IMR-90 (cell line): ENCODE results near the gene PRXL2C. TPM values are rescaled to one million over a fixed set of nuclear protein-coding genes. Genes with fewer than 3 reads are reported as not detected.

Experiments used
- ATAC-seq: fragments of 200-7000 bp; cut with Tn5 transposase; 2 replicates; pipeline ENCODE4 v1.9.1; 2020; ENCODE audit warnings: low read depth, mild to moderate bottlenecking, moderate library complexity
- BruUV-seq: library from RNA; stranded (reverse); fragments of 400-500 nt; replicated peaks from 2 replicates; lab custom pipeline; 2021; lab: Mats Ljungman, UMichigan
- CTCF ChIA-PET: fragments of 300-600 bp; formaldehyde crosslinking; extraction: SDS; loops from one replicate; lab custom pipeline; 2021; ENCODE audit warnings: antibody characterized with exemption; lab: Yijun Ruan, JAX
- POLR2A ChIA-PET: fragments of 300-600 bp; sonication (Branson Sonifier 250); formaldehyde crosslinking; loops from one replicate; lab custom pipeline; 2022; ENCODE audit warnings: antibody characterized with exemption; ENCODE audit not compliant: unreplicated experiment; lab: Charles Lee
- DNase-seq: peaks from one replicate; pipeline ENCODE4 v3.0.0; 2013
- H2AFZ ChIP-seq: replicated peaks from 2 replicates; pipeline ENCODE3; 2013; ENCODE audit warnings: low read length, mild to moderate bottlenecking; ENCODE audit not compliant: poor library complexity
- H2AK5ac ChIP-seq: 2 replicates; pipeline ENCODE4 v1.6.1; 2013; ENCODE audit warnings: low read depth, low read length, inconsistent platforms
- H2AK9ac ChIP-seq: replicated peaks from 2 replicates; pipeline ENCODE3; 2013; ENCODE audit warnings: mild to moderate bottlenecking, low read depth, low read length, moderate library complexity; ENCODE audit not compliant: poor library complexity
- H2BK120ac ChIP-seq: 2 replicates; pipeline ENCODE4 v1.6.1; 2013; ENCODE audit warnings: low read depth, low read length, inconsistent platforms
- H2BK15ac ChIP-seq: 3 replicates; pipeline ENCODE4 v1.6.1; 2013; ENCODE audit warnings: low read depth, low read length, inconsistent platforms
- H2BK20ac ChIP-seq: 2 replicates; pipeline ENCODE4 v1.6.1; 2013; ENCODE audit warnings: low read depth, mild to moderate bottlenecking, inconsistent platforms, low read length, moderate library complexity
- H2BK5ac ChIP-seq: 2 replicates; pipeline ENCODE4 v1.6.1; 2013; ENCODE audit warnings: mild to moderate bottlenecking, low read depth, low read length, inconsistent platforms; ENCODE audit not compliant: poor library complexity, severe bottlenecking
- H3K14ac ChIP-seq: replicated peaks from 2 replicates; pipeline ENCODE4 v1.6.1; 2013; ENCODE audit warnings: low read depth, low read length, inconsistent platforms
- H3K18ac ChIP-seq: 2 replicates; pipeline ENCODE4 v1.6.1; 2013; ENCODE audit warnings: low read depth, low read length, control low read depth
- H3K23ac ChIP-seq: 2 replicates; pipeline ENCODE4 v1.6.1; 2013; ENCODE audit warnings: low read depth, low read length, inconsistent platforms
- H3K27ac ChIP-seq: 2 replicates; pipeline ENCODE4 v1.5.1; 2013; ENCODE audit warnings: mild to moderate bottlenecking, control low read depth, low read length; ENCODE audit not compliant: insufficient read depth
- H3K27me3 ChIP-seq: 2 replicates; pipeline ENCODE4 v1.6.1; 2013; ENCODE audit warnings: low read length; ENCODE audit not compliant: control insufficient read depth, insufficient read depth
- H3K36me3 ChIP-seq: 2 replicates; pipeline ENCODE4 v1.6.1; 2013; ENCODE audit warnings: low read length, mixed read lengths; ENCODE audit not compliant: control insufficient read depth, insufficient read depth
- H3K4ac ChIP-seq: 2 replicates; pipeline ENCODE4 v1.6.1; 2013; ENCODE audit warnings: low read depth, low read length, inconsistent platforms
- H3K4me1 ChIP-seq: 2 replicates; pipeline ENCODE4 v1.6.1; 2013; ENCODE audit warnings: low read length, mixed read lengths; ENCODE audit not compliant: control insufficient read depth, insufficient read depth
- H3K4me2 ChIP-seq: 2 replicates; pipeline ENCODE4 v1.6.1; 2013; ENCODE audit warnings: low read depth, mild to moderate bottlenecking, control low read depth, low read length, moderate library complexity
- H3K4me3 ChIP-seq: 2 replicates; pipeline ENCODE4 v1.5.1; 2013; ENCODE audit warnings: low read depth, mild to moderate bottlenecking, control low read depth, low read length, moderate library complexity; ENCODE audit not compliant: insufficient read depth
- H3K56ac ChIP-seq: 2 replicates; pipeline ENCODE4 v1.6.1; 2013; ENCODE audit warnings: low read length, inconsistent platforms; ENCODE audit not compliant: insufficient read depth; ENCODE audit errors: extremely low read depth
- H3K79me1 ChIP-seq, 2 experiments: 2 replicates each; pipeline ENCODE4 v1.6.1; 2013; ENCODE audit warnings: low read length in 2 of 2, inconsistent platforms in 1 of 2, low read depth in 1 of 2
- H3K9ac ChIP-seq: 2 replicates; pipeline ENCODE4 v1.6.1; 2013; ENCODE audit warnings: low read depth, low read length, control low read depth
- H3K9me1 ChIP-seq: 2 replicates; pipeline ENCODE4 v1.6.1; 2013; ENCODE audit warnings: low read length, inconsistent platforms; ENCODE audit not compliant: insufficient read depth
- H3K9me3 ChIP-seq: 2 replicates; pipeline ENCODE4 v1.6.1; 2013; ENCODE audit warnings: low read length; ENCODE audit not compliant: control insufficient read depth, insufficient read depth
- H4K20me1 ChIP-seq: 2 replicates; pipeline ENCODE4 v1.6.1; 2013; ENCODE audit warnings: low read length, inconsistent platforms; ENCODE audit not compliant: insufficient read depth
- H4K5ac ChIP-seq: 2 replicates; pipeline ENCODE4 v1.6.1; 2013; ENCODE audit warnings: mild to moderate bottlenecking, low read depth, low read length, control low read depth
- H4K8ac ChIP-seq, 2 experiments: 2 replicates each; pipeline ENCODE4 v1.6.1; 2013; ENCODE audit warnings: low read depth in 2 of 2, low read length in 2 of 2, control low read depth in 1 of 2, inconsistent platforms in 1 of 2
- H4K91ac ChIP-seq: 2 replicates; pipeline ENCODE4 v1.6.1; 2013; ENCODE audit warnings: low read depth, low read length, inconsistent platforms; ENCODE audit not compliant: insufficient read depth
- BHLHE40 ChIP-seq: fragments of 150-350 bp; IDR thresholded peaks from 2 replicates; pipeline ENCODE4 v1.6.1; 2016; ENCODE audit warnings: mild to moderate bottlenecking, low read depth, low read length
- CEBPB ChIP-seq: IDR thresholded peaks from 2 replicates; pipeline ENCODE4 v1.6.1; 2012; ENCODE audit warnings: low read depth, low read length, improper control_type of control experiment
- ELK1 ChIP-seq: fragments of 150-350 bp; IDR thresholded peaks from 2 replicates; pipeline ENCODE4 v1.6.1; 2016; ENCODE audit warnings: low read depth, mild to moderate bottlenecking, low read length, moderate library complexity, borderline replicate concordance
- FOS ChIP-seq: fragments of 150-350 bp; IDR thresholded peaks from 2 replicates; pipeline ENCODE4 v1.6.1; 2016; ENCODE audit warnings: low read depth, low read length
- MAFK ChIP-seq: IDR thresholded peaks from 2 replicates; pipeline ENCODE4 v1.6.1; 2012; ENCODE audit warnings: low read depth, low read length, improper control_type of control experiment
- MAZ ChIP-seq: IDR thresholded peaks from 2 replicates; pipeline ENCODE4 v1.6.1; 2012; ENCODE audit warnings: low read depth, mild to moderate bottlenecking, low read length, improper control_type of control experiment, moderate library complexity, borderline replicate concordance
- MXI1 ChIP-seq: IDR thresholded peaks from 2 replicates; pipeline ENCODE4 v1.6.1; 2012; ENCODE audit warnings: low read depth, mild to moderate bottlenecking, low read length, moderate library complexity, borderline replicate concordance
- NFE2L2 ChIP-seq: fragments of 150-350 bp; IDR thresholded peaks from 2 replicates; pipeline ENCODE4 v1.6.1; 2016; ENCODE audit warnings: low read depth, mild to moderate bottlenecking, low read length
- POLR2A ChIP-seq: IDR thresholded peaks from 2 replicates; pipeline ENCODE4 v1.6.1; 2012; ENCODE audit warnings: mild to moderate bottlenecking, low read depth, low read length
- RAD21 ChIP-seq: IDR thresholded peaks from 2 replicates; pipeline ENCODE4 v1.6.1; 2012; ENCODE audit warnings: low read length, improper control_type of control experiment
- RCOR1 ChIP-seq: IDR thresholded peaks from 2 replicates; pipeline ENCODE4 v1.6.1; 2012; ENCODE audit warnings: mild to moderate bottlenecking, low read length, improper control_type of control experiment; ENCODE audit not compliant: insufficient replicate concordance
- RFX5 ChIP-seq: IDR thresholded peaks from 2 replicates; pipeline ENCODE4 v1.8.0; 2012; ENCODE audit warnings: low read depth, mild to moderate bottlenecking, low read length, moderate library complexity
- SMC3 ChIP-seq: fragments of 150-350 bp; IDR thresholded peaks from 2 replicates; pipeline ENCODE4 v1.6.1; 2016; ENCODE audit warnings: low read depth, mild to moderate bottlenecking, antibody characterized with exemption, low read length, moderate library complexity
- WGBS, 2 experiments: methylation state at CpG; one replicate each; pipeline versions ENCODE4 v1.1.5 to v1.1.7; 2013; ENCODE audit warnings: missing lambda C conversion rate in 2 of 2; ENCODE audit not compliant: insufficient read length in 1 of 2; ENCODE audit errors: extremely low coverage in 2 of 2; 5-methylcytosine and 5-hydroxymethylcytosine counted together
- dilution Hi-C: fragments of 300-500 bp; cut with HindIII; formaldehyde crosslinking; loops from one replicate; pipeline ENCODE4 v1.14.3; 2018; ENCODE audit warnings: low sequenced_read_pairs; ENCODE audit not compliant: unreplicated experiment
- in situ Hi-C: fragments of 300-500 bp; cut with MboI; formaldehyde crosslinking; loops from 3 replicates; pipeline ENCODE4 v1.14.3; 2019; ENCODE audit warnings: low sequenced_read_pairs, inconsistent platforms, mixed read lengths
- intact Hi-C: fragments of 100-400 bp; cut with micrococcal nuclease; formaldehyde crosslinking; loops from 2 replicates; pipeline ENCODE4 v1.10.0; 2022
- polyA plus RNA-seq, 3 experiments: library from polyadenylated mRNA; depleted of rRNA; stranded (reverse); fragments of >200 nt; gene quantifications; 2 replicates each; pipeline ENCODE4 v1.2.3, GENCODE V29; 2012; ENCODE audit warnings: low replicate concordance in 1 of 3
- total RNA-seq: library from RNA; depleted of rRNA; stranded (reverse); fragments of >200 nt; gene quantifications from 2 replicates; pipeline ENCODE4 v1.2.3, GENCODE V29; 2012
- TF ChIP-seq, protein P1 (sequence below): fragments of 150-350 bp; IDR thresholded peaks from 2 replicates; pipeline ENCODE4 v1.6.1; 2017; ENCODE audit warnings: mild to moderate bottlenecking, antibody characterized with exemption, low read length, low read depth
- TF ChIP-seq, protein P2 (sequence below): conservative IDR thresholded peaks from 2 replicates; pipeline ENCODE4 v1.5.1; 2012; ENCODE audit warnings: mild to moderate bottlenecking, low read depth, low read length, improper control_type of control experiment

The PRXL2C gene
- total and polyA plus RNA-seq, 2 of the 4 experiments (the other 2 are of a cell fraction) = 2.7 to 9.0 TPM

- Histone ChIP-seq H3K23ac (no peak overlapping the region), H3K9ac (no peak overlapping the region), H2BK5ac (peak overlapping the region; percentile 15), H4K20me1 (no peaks in the 10 kb centered on the region), H3K27ac (no peak overlapping the region), H3K4me3 (no peak overlapping the region), H3K27me3 (no peaks in the 10 kb centered on the region), H3K18ac (no peak overlapping the region), H3K14ac (no peak overlapping the region), H3K9me1 (peaks cover 2% of the 10 kb centered on the region; the same call in 1 of the 2 replicates), H3K56ac (no peak overlapping the region), H3K79me1 (no peaks in the 10 kb centered on the region), H3K4me2 (no peak overlapping the region), H3K9me3 (no peaks in the 10 kb centered on the region), H2AK5ac (peak overlapping the region; percentile 28; the same call in 1 of the 2 replicates), H2AFZ (no peak overlapping the region), H3K36me3 (peaks cover 4% of the 10 kb centered on the region; the same call in 1 of the 2 replicates), H4K91ac (peak overlapping the region; percentile 62; the same call in 1 of the 2 replicates), H2BK15ac (0 out of 3 replicates have a peak overlapping the region, but pooled peaks have one; percentile 87), H4K5ac (peak overlapping the region; percentile 40; the same call in 1 of the 2 replicates), H2BK120ac (no peak overlapping the region), H3K4ac (no peak overlapping the region; the same call in 1 of the 2 replicates), H4K8ac (no peak overlapping the region), H2AK9ac (no peak overlapping the region), H2BK20ac (no peak overlapping the region), H3K4me1 (no peaks in the 10 kb centered on the region)
- BruUV-seq = no TSS peak
- ATAC-seq (no peak; the same call in 1 of the 2 replicates), DNase-seq (no peak)
- in situ Hi-C loops = no loop called here
- WGBS, 2 experiments = 88% methylated on average over 10 of the region's 19 CpGs; no CpG with 5 or more reads in 1 of the 2 experiments
- dilution Hi-C loops = no loop called here
- CTCF ChIA-PET = no interaction called here
- intact Hi-C loops = no loop called here
- POLR2A ChIA-PET = no interaction called here
- TF ChIP-seq POLR2A (no peak), SMC3 (no peak), RFX5 (no peak), ELK1 (no peak), MXI1 (no peak), MAFK (no peak), NFE2L2 (no peak), RCOR1 (no peak), BHLHE40 (no peak), MAZ (no peak), RAD21 (no peak), CEBPB (no peak), FOS (no peak)
- TF ChIP-seq, protein P1, sequence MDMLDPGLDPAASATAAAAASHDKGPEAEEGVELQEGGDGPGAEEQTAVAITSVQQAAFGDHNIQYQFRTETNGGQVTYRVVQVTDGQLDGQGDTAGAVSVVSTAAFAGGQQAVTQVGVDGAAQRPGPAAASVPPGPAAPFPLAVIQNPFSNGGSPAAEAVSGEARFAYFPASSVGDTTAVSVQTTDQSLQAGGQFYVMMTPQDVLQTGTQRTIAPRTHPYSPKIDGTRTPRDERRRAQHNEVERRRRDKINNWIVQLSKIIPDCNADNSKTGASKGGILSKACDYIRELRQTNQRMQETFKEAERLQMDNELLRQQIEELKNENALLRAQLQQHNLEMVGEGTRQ = no peak
- TF ChIP-seq, protein P2, sequence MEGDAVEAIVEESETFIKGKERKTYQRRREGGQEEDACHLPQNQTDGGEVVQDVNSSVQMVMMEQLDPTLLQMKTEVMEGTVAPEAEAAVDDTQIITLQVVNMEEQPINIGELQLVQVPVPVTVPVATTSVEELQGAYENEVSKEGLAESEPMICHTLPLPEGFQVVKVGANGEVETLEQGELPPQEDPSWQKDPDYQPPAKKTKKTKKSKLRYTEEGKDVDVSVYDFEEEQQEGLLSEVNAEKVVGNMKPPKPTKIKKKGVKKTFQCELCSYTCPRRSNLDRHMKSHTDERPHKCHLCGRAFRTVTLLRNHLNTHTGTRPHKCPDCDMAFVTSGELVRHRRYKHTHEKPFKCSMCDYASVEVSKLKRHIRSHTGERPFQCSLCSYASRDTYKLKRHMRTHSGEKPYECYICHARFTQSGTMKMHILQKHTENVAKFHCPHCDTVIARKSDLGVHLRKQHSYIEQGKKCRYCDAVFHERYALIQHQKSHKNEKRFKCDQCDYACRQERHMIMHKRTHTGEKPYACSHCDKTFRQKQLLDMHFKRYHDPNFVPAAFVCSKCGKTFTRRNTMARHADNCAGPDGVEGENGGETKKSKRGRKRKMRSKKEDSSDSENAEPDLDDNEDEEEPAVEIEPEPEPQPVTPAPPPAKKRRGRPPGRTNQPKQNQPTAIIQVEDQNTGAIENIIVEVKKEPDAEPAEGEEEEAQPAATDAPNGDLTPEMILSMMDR = no peak
Measured at GRCh38 chr9:96638606-96639364, 16.3 kb downstream of the PRXL2C start.
